K562 (cell line): ENCODE results near the gene SPHK1. TPM values are rescaled to one million over a fixed set of nuclear protein-coding genes. Genes with fewer than 3 reads are reported as not detected.

ENCODE experiments used
- BRD9 ChIP-seq: fragments of 450-650 bp; IDR thresholded peaks from 2 replicates; pipeline ENCODE4 v1.6.1; 2018; ENCODE audit warnings: low read depth; ENCODE audit not compliant: partially characterized antibody
- CBX3 ChIP-seq, 2 experiments: IDR thresholded peaks; 1 replicate in 1 of 2; 2 replicates in 1 of 2; pipeline ENCODE4 v1.6.1; 2012; ENCODE audit warnings: inconsistent platforms in 2 of 2, low read length in 2 of 2, borderline replicate concordance in 1 of 2, control low read depth in 1 of 2
- E2F6 ChIP-seq, 2 experiments: IDR thresholded peaks; 2 replicates each; pipeline ENCODE4 v1.6.1; 2011; ENCODE audit warnings: borderline replicate concordance in 1 of 2, control low read depth in 1 of 2, low read depth in 1 of 2, low read length in 1 of 2, mild to moderate bottlenecking in 1 of 2, mixed read lengths in 1 of 2, moderate library complexity in 1 of 2; ENCODE audit not compliant: insufficient read depth in 1 of 2, insufficient read length in 1 of 2, poor library complexity in 1 of 2, severe bottlenecking in 1 of 2; ENCODE audit errors: extremely low read depth in 1 of 2
- ELF4 ChIP-seq: fragments of 450-650 bp; formaldehyde crosslinking; IDR thresholded peaks from 2 replicates; pipeline ENCODE4 v1.4.0; 2022; ENCODE audit warnings: missing genetic modification characterization
- HMG20B ChIP-seq: fragments of 250-450 bp; sonication (Bioruptor Pico); IDR thresholded peaks from 2 replicates; pipeline ENCODE4 v1.5.0; 2021; ENCODE audit warnings: mild to moderate bottlenecking
- HNRNPLL ChIP-seq: fragments of 200-400 bp; formaldehyde crosslinking; IDR thresholded peaks from 2 replicates; pipeline ENCODE4 v1.6.1; 2017; ENCODE audit warnings: low read length, low read depth, mild to moderate bottlenecking; ENCODE audit not compliant: poor library complexity, severe bottlenecking
- MYBL2 ChIP-seq, 2 experiments: fragments of 450-650 bp in 1 of 2; sonication (generic) in 1 of 2; formaldehyde crosslinking in 1 of 2; IDR thresholded peaks; 2 replicates each; pipeline versions ENCODE4 v1.6.1 to v1.8.1; 2017 to 2022; ENCODE audit warnings: borderline replicate concordance in 1 of 2, inconsistent platforms in 1 of 2, low read depth in 1 of 2, mild to moderate bottlenecking in 1 of 2, missing genetic modification reagents in 1 of 2, moderate library complexity in 1 of 2
- MYNN ChIP-seq, 2 experiments: sonication (generic); formaldehyde crosslinking in 1 of 2; IDR thresholded peaks; 2 replicates each; pipeline versions ENCODE4 v1.5.0 to v1.6.1; 2016 to 2020; ENCODE audit warnings: antibody characterized with exemption in 1 of 2, missing genetic modification reagents in 1 of 2
- NCOR1 ChIP-seq: fragments of 450-650 bp; IDR thresholded peaks from 2 replicates; pipeline ENCODE4 v1.6.1; 2016; ENCODE audit warnings: mild to moderate bottlenecking, moderate library complexity
- NR2F6 ChIP-seq: fragments of 450-650 bp; formaldehyde crosslinking; IDR thresholded peaks from 2 replicates; pipeline ENCODE4 v1.4.0; 2020; ENCODE audit warnings: mild to moderate bottlenecking
- PHF8 ChIP-seq: fragments of 200-600 bp; sonication (generic); IDR thresholded peaks from 2 replicates; pipeline ENCODE4 v1.6.1; 2012; ENCODE audit warnings: mixed run types, mild to moderate bottlenecking, inconsistent platforms, low read length, moderate library complexity, borderline replicate concordance
- SMARCB1 ChIP-seq: IDR thresholded peaks from 2 replicates; pipeline ENCODE4 v1.6.1; 2011; ENCODE audit warnings: improper control_type of control experiment, low read depth; ENCODE audit not compliant: insufficient read length
- TAL1 ChIP-seq: fragments of 450-650 bp; IDR thresholded peaks from 2 replicates; pipeline ENCODE4 v1.6.1; 2016; ENCODE audit warnings: mild to moderate bottlenecking
- THRAP3 ChIP-seq: fragments of 450-650 bp; IDR thresholded peaks from 2 replicates; pipeline ENCODE4 v1.6.1; 2016; ENCODE audit warnings: mild to moderate bottlenecking, inconsistent platforms, borderline replicate concordance
- ZFP30 ChIP-seq: fragments of 250-450 bp; sonication (Bioruptor Pico); IDR thresholded peaks from 2 replicates; pipeline ENCODE4 v1.8.0; 2022; ENCODE audit warnings: moderate library complexity, mild to moderate bottlenecking, inconsistent platforms, borderline replicate concordance
- ZNF184 ChIP-seq: sonication (generic); formaldehyde crosslinking; IDR thresholded peaks from 2 replicates; pipeline ENCODE4 v1.5.0; 2020; ENCODE audit warnings: missing genetic modification reagents
- ZNF23 ChIP-seq: fragments of 250-450 bp; sonication (Bioruptor Pico); IDR thresholded peaks from 2 replicates; pipeline ENCODE4 v1.4.0; 2020; ENCODE audit warnings: mild to moderate bottlenecking
- ZNF445 ChIP-seq: fragments of 250-450 bp; sonication (Bioruptor Pico); IDR thresholded peaks from 2 replicates; pipeline ENCODE4 v1.4.0; 2020; ENCODE audit warnings: low read depth, mild to moderate bottlenecking, moderate library complexity
- polyA plus RNA-seq, 8 experiments: library from polyadenylated mRNA; depleted of rRNA in 4 of 8; stranded (reverse) in 5 of 8; unstranded in 3 of 8; fragments of >200 nt; fragmentation: Nextera tagmentation in 2 of 8; fragmentation: Illumina TruSeq in 1 of 8; extraction: Ambion mirVana in 2 of 8; extraction: Trizol in 1 of 8; gene quantifications; 2 replicates each; pipeline versions ENCODE4 v1.2.1 to v1.2.3, GENCODE V29; 2011 to 2014; ENCODE audit warnings: inconsistent platforms in 1 of 8, missing spikeins in 1 of 8
- total RNA-seq, 7 experiments: library from RNA; depleted of rRNA in 6 of 7; stranded (reverse); fragments of >200 nt in 6 of 7; fragmentation: Illumina TruSeq in 2 of 7; extraction: Trizol in 2 of 7; gene quantifications; 2 replicates each; pipeline versions ENCODE4 v1.2.1 to v1.2.3, GENCODE V29; 2011 to 2021; ENCODE audit warnings: low replicate concordance in 1 of 7
- TF ChIP-seq, protein P1 (sequence below): sonication (generic); formaldehyde crosslinking; IDR thresholded peaks from 2 replicates; pipeline ENCODE4 v1.9.0; 2022; ENCODE audit warnings: mild to moderate bottlenecking, missing genetic modification reagents
- TF ChIP-seq, protein P2 (sequence below), 2 experiments: IDR thresholded peaks; 2 replicates each; pipeline ENCODE4 v1.6.1; 2012; ENCODE audit warnings: improper control_type of control experiment in 2 of 2, low read depth in 2 of 2, low read length in 2 of 2, borderline replicate concordance in 1 of 2
- TF ChIP-seq, protein P3 (sequence below): sonication (generic); formaldehyde crosslinking; IDR thresholded peaks from 2 replicates; pipeline ENCODE4 v1.8.1; 2023; ENCODE audit warnings: mild to moderate bottlenecking, missing genetic modification reagents

The SPHK1 gene
- total and polyA plus RNA-seq, 9 of the 15 experiments (the other 6 are each of a cell fraction or from before 2014, with no cell fraction given): 0.21 to 60.3 (median 14.5) TPM

DNA sequence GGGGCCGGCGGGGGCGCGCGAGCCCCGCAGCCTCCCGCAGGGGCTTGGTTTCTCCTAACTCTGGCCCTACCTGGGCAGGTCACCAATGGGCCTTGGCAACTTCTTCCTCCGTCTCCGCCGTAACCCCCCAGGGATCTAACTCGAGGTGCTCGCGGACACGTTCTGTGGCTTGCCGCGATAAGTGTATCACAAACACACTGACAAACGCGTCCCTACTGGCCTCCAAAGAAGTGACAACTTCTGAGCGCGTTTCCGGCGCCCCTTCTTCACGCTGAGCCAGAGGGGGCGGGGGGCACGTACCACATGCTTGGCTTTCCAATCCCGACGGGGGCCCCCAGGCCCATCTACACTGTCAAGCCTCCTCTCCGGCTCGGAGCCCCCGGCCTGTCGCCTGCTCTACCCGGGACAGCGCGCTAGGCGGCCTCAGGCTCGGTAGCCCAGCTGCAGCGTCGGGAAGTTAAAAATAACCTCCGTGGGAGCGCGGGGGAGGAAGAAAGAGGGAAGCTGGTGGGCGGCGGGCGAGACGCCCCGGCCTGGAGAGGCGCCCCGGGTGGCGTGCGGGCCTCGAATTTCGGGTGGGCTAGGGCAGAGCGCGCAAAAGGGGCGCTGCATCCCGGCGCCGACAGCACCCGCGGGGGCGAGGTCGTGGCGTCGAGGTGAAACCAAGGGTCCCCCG is 725 bp upstream of the SPHK1 start (continued):
- TF ChIP-seq, protein P1, sequence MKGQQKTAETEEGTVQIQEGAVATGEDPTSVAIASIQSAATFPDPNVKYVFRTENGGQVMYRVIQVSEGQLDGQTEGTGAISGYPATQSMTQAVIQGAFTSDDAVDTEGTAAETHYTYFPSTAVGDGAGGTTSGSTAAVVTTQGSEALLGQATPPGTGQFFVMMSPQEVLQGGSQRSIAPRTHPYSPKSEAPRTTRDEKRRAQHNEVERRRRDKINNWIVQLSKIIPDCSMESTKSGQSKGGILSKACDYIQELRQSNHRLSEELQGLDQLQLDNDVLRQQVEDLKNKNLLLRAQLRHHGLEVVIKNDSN (CRISPR knock-in tag): no peak
- TF ChIP-seq TAL1: 0 out of 2 replicates have a peak, but pooled peaks have one; percentile 3
- TF ChIP-seq NR2F6 (CRISPR knock-in tag): no peak
- TF ChIP-seq ELF4 (CRISPR knock-in tag): no peak
- TF ChIP-seq HMG20B (CRISPR knock-in tag): no peak
- TF ChIP-seq ZNF445: no peak
- no peak for TF ChIP-seq ZNF23 (CRISPR knock-in tag)
- TF ChIP-seq NCOR1: peak; percentile 51; the same call in 1 of the 2 replicates
- TF ChIP-seq, protein P2, sequence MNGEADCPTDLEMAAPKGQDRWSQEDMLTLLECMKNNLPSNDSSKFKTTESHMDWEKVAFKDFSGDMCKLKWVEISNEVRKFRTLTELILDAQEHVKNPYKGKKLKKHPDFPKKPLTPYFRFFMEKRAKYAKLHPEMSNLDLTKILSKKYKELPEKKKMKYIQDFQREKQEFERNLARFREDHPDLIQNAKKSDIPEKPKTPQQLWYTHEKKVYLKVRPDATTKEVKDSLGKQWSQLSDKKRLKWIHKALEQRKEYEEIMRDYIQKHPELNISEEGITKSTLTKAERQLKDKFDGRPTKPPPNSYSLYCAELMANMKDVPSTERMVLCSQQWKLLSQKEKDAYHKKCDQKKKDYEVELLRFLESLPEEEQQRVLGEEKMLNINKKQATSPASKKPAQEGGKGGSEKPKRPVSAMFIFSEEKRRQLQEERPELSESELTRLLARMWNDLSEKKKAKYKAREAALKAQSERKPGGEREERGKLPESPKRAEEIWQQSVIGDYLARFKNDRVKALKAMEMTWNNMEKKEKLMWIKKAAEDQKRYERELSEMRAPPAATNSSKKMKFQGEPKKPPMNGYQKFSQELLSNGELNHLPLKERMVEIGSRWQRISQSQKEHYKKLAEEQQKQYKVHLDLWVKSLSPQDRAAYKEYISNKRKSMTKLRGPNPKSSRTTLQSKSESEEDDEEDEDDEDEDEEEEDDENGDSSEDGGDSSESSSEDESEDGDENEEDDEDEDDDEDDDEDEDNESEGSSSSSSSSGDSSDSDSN (IDR thresholded peaks at IDR 0.05; ENCODE audit: borderline replicate concordance in 1 of 2, low read depth in 2 of 2, low read length in 2 of 2): peak; percentile 71 to 91; a peak in 2 of 4 replicates
- TF ChIP-seq CBX3 (IDR thresholded peaks at IDR 0.05; ENCODE audit: borderline replicate concordance in 1 of 2, low read length in 2 of 2): no peak
- no peak for TF ChIP-seq THRAP3
- TF ChIP-seq MYNN (IDR thresholded peaks at IDR 0.05): no peak
- no peak for TF ChIP-seq MYNN (CRISPR knock-in tag; IDR thresholded peaks at IDR 0.05)
- no peak for TF ChIP-seq ZFP30 (CRISPR knock-in tag)
- TF ChIP-seq, protein P3, sequence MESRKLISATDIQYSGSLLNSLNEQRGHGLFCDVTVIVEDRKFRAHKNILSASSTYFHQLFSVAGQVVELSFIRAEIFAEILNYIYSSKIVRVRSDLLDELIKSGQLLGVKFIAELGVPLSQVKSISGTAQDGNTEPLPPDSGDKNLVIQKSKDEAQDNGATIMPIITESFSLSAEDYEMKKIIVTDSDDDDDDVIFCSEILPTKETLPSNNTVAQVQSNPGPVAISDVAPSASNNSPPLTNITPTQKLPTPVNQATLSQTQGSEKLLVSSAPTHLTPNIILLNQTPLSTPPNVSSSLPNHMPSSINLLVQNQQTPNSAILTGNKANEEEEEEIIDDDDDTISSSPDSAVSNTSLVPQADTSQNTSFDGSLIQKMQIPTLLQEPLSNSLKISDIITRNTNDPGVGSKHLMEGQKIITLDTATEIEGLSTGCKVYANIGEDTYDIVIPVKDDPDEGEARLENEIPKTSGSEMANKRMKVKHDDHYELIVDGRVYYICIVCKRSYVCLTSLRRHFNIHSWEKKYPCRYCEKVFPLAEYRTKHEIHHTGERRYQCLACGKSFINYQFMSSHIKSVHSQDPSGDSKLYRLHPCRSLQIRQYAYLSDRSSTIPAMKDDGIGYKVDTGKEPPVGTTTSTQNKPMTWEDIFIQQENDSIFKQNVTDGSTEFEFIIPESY (CRISPR knock-in tag): 0 out of 2 replicates have a peak, but pooled peaks have one; percentile 7
- TF ChIP-seq ZNF184 (CRISPR knock-in tag): no peak
- TF ChIP-seq PHF8: no peak
- TF ChIP-seq SMARCB1: no peak
- TF ChIP-seq E2F6 (IDR thresholded peaks at IDR 0.05; ENCODE audit: borderline replicate concordance in 1 of 2, extremely low read depth in 1 of 2, insufficient read depth in 1 of 2, insufficient read length in 1 of 2, low read depth in 1 of 2, low read length in 1 of 2, poor library complexity in 1 of 2, severe bottlenecking in 1 of 2): peak; percentile 20 to 55
- TF ChIP-seq HNRNPLL: no peak
- TF ChIP-seq MYBL2 (IDR thresholded peaks at IDR 0.05; ENCODE audit: low read depth): no peak
- TF ChIP-seq MYBL2 (CRISPR knock-in tag; IDR thresholded peaks at IDR 0.05; ENCODE audit: borderline replicate concordance): no peak
- TF ChIP-seq BRD9: no peak
